ENCODE data around the gene AQP1.

The AQP1 gene

DNA sequence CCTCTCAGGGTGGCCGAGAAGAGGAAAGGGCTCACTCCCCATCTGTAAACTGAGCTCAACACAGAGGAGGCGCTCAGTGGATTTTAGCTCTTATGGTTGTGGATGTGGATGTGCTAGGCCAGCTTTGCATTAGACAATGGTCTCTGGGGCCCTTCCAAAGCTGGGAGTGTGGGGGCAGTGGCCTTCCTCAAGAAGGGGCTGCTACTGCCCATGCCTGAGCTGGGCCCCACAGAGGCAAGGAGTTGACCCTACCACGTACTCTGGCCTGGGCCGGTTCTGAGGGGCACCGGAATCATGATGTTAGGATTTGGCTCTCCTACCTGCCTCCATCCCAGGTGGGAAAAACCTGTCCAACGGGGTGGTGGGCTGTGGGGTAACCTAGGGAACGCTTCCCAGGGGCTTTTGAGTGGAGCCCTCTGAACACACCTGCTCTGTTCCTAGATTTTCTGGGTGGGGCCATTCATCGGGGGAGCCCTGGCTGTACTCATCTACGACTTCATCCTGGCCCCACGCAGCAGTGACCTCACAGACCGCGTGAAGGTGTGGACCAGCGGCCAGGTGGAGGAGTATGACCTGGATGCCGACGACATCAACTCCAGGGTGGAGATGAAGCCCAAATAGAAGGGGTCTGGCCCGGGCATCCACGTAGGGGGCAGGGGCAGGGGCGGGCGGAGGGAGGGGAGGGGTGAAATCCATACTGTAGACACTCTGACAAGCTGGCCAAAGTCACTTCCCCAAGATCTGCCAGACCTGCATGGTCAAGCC is 11.5 kb downstream of the AQP1 start:
- DNase-seq (ENCODE audit: low read depth) = no peak

DNA sequence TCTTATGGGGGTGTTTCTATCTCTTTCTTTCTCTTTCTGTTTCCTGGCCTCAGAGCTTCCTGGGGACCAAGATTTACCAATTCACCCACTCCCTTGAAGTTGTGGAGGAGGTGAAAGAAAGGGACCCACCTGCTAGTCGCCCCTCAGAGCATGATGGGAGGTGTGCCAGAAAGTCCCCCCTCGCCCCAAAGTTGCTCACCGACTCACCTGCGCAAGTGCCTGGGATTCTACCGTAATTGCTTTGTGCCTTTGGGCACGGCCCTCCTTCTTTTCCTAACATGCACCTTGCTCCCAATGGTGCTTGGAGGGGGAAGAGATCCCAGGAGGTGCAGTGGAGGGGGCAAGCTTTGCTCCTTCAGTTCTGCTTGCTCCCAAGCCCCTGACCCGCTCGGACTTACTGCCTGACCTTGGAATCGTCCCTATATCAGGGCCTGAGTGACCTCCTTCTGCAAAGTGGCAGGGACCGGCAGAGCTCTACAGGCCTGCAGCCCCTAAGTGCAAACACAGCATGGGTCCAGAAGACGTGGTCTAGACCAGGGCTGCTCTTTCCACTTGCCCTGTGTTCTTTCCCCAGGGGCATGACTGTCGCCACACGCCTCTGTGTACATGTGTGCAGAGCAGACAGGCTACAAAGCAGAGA is 12.2 kb downstream of the AQP1 start:
- TF ChIP-seq, protein P1, sequence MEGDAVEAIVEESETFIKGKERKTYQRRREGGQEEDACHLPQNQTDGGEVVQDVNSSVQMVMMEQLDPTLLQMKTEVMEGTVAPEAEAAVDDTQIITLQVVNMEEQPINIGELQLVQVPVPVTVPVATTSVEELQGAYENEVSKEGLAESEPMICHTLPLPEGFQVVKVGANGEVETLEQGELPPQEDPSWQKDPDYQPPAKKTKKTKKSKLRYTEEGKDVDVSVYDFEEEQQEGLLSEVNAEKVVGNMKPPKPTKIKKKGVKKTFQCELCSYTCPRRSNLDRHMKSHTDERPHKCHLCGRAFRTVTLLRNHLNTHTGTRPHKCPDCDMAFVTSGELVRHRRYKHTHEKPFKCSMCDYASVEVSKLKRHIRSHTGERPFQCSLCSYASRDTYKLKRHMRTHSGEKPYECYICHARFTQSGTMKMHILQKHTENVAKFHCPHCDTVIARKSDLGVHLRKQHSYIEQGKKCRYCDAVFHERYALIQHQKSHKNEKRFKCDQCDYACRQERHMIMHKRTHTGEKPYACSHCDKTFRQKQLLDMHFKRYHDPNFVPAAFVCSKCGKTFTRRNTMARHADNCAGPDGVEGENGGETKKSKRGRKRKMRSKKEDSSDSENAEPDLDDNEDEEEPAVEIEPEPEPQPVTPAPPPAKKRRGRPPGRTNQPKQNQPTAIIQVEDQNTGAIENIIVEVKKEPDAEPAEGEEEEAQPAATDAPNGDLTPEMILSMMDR (conservative IDR thresholded peaks at IDR 0.05; ENCODE audit: low read depth, low read length) = no peak
- H3K4me3 ChIP-seq (ENCODE audit: low read length) = no peak overlapping the region
- DNase-seq (ENCODE audit: low read depth) = no peak

More for the DNA sequence above, 11.5 kb downstream of the AQP1 start:
- TF ChIP-seq, protein P1 (conservative IDR thresholded peaks at IDR 0.05; ENCODE audit: low read depth, low read length) = no peak
- H3K4me3 ChIP-seq (ENCODE audit: low read length) = no peak overlapping the region

DNA sequence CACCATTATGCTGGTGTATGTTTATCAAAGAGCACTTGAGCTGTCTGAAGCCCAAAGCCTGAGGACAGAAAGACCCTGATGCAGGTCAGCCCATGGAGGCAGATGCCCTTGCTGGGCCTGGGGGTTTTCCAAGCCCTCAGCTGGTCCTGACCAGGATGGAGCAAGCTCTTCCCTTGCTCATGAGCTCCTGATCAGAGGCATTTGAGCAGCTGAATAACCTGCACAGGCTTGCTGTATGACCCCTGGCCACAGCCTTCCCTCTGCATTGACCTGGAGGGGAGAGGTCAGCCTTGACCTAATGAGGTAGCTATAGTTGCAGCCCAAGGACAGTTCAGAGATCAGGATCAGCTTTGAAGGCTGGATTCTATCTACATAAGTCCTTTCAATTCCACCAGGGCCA is 13.0 kb downstream of the AQP1 start:
- no peak for DNase-seq (ENCODE audit: low read depth)
- TF ChIP-seq, protein P1 (conservative IDR thresholded peaks at IDR 0.05; ENCODE audit: low read depth, low read length) = no peak
- no peak overlapping the region for H3K4me3 ChIP-seq (ENCODE audit: low read length)

DNA sequence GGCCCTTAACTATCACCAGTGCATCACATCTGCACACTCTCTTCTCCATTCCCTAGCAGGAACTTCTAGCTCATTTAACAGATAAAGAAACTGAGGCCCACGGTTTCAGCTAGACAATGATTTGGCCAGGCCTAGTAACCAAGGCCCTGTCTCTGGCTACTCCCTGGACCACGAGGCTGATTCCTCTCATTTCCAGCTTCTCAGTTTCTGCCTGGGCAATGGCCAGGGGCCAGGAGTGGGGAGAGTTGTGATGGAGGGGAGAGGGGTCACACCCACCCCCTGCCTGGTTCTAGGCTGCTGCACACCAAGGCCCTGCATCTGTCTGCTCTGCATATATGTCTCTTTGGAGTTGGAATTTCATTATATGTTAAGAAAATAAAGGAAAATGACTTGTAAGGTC is 13.5 kb downstream of the AQP1 start:
- no peak overlapping the region for H3K4me3 ChIP-seq (ENCODE audit: low read length)
- no peak for DNase-seq (ENCODE audit: low read depth)
- TF ChIP-seq, protein P1 (conservative IDR thresholded peaks at IDR 0.05; ENCODE audit: low read depth, low read length) = no peak

DNA sequence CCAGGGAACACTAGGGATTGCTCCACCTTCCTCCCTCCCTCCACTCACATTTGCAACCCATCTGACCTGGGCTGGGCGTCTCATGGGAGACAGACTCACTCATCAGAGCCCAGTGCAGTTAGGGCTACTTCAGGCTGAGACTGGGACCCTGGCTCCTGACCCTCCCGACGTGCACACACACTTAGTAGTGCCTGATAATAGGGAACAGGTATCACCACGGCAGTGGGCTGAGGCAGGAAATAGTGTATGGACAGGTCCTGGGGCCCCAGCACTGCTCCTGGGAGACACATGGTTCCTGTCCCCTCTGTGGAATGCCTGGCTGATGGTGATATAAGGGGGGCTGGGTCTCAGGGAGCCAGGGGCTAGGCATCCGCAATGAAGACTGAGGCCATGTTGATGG is 14.3 kb downstream of the AQP1 start:
- TF ChIP-seq, protein P1 (conservative IDR thresholded peaks at IDR 0.05; ENCODE audit: low read depth, low read length) = no peak

DNA sequence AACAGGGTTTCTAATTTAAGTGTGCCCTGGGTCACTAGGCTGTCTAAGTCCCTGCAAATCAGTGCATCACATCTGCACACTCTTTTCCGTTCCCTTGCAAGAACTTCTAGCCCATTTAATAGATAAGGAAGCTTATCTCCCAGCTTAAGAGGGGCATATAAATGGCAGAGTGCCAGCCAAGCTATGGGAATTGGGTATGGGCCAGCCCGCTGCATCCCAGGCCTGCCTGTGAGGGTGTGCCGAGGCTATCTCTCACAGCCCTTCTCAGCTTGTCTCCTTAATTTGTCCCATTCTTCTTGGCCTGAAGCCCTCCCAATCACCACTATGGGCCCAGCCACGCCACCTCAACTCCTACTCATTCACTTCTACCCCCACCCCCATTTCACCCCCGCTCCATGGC is 14.7 kb downstream of the AQP1 start:
- H3K4me3 ChIP-seq (ENCODE audit: low read length) = no peak overlapping the region
- no peak for DNase-seq (ENCODE audit: low read depth)
- TF ChIP-seq, protein P1 (conservative IDR thresholded peaks at IDR 0.05; ENCODE audit: low read depth, low read length) = no peak

More for the DNA sequence above, 14.3 kb downstream of the AQP1 start:
- no peak for DNase-seq (ENCODE audit: low read depth)
- H3K4me3 ChIP-seq (ENCODE audit: low read length) = no peak overlapping the region

DNA sequence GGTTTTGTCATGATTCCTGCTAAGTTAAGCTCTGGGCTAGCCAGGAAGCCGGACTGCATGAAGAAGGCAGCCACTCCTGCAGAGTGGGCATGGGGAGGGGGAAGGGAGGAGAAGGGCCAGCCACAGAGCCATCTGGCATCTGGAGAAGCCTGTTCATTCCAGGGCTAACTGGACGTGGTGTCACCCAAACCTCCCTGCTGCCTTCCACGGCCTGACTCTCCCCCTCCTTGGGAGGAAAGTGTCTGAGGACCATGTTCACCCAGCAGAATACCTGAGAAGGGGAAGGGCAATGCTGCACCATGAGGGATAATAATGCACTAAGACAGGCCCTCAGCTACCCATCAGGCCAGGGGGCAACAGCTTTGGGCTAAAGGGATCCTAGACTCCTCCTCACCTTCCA is 15.4 kb downstream of the AQP1 start:
- TF ChIP-seq, protein P1 (conservative IDR thresholded peaks at IDR 0.05; ENCODE audit: low read depth, low read length) = no peak
- no peak overlapping the region for H3K4me3 ChIP-seq (ENCODE audit: low read length)
- DNase-seq (ENCODE audit: low read depth) = no peak

All from retinal pigment epithelial cell (primary cell).